Ectodermal cell (in vitro differentiated cells): ENCODE data around the gene L2HGDH.
"Not testable (repeated sequence)": the region's sequence is repeated elsewhere in the genome, so short reads cannot be mapped to it uniquely, and the experiment has no call there.

ENCODE experiments used
- H3K27ac ChIP-seq: 2 replicates; pipeline ENCODE4 v1.7.0; 2013; ENCODE audit warnings: mild to moderate bottlenecking, low read depth, low read length; ENCODE audit not compliant: insufficient read depth, poor library complexity, severe bottlenecking
- H3K27me3 ChIP-seq: 2 replicates; pipeline ENCODE4 v1.7.0; 2013; ENCODE audit warnings: mild to moderate bottlenecking, low read length; ENCODE audit not compliant: insufficient read depth, control insufficient read depth, poor library complexity, severe bottlenecking
- H3K36me3 ChIP-seq: one replicate; pipeline ENCODE4 v1.7.0; 2013; ENCODE audit warnings: low read length; ENCODE audit not compliant: control insufficient read depth, insufficient read depth
- H3K4me1 ChIP-seq: one replicate; pipeline ENCODE4 v1.7.0; 2013; ENCODE audit warnings: low read length; ENCODE audit not compliant: control insufficient read depth, insufficient read depth
- H3K4me3 ChIP-seq: 2 replicates; pipeline ENCODE4 v1.7.0; 2013; ENCODE audit warnings: low read depth, low read length, control low read depth; ENCODE audit not compliant: insufficient read depth
- H3K9me3 ChIP-seq: 2 replicates; pipeline ENCODE4 v1.7.0; 2013; ENCODE audit warnings: mild to moderate bottlenecking, low read length, moderate library complexity; ENCODE audit not compliant: control insufficient read depth
- WGBS, 2 experiments: methylation state at CpG; one replicate each; pipeline ENCODE4 v1.1.7; 2013; ENCODE audit warnings: missing lambda C conversion rate in 2 of 2; 5-methylcytosine and 5-hydroxymethylcytosine counted together

The L2HGDH gene

DNA sequence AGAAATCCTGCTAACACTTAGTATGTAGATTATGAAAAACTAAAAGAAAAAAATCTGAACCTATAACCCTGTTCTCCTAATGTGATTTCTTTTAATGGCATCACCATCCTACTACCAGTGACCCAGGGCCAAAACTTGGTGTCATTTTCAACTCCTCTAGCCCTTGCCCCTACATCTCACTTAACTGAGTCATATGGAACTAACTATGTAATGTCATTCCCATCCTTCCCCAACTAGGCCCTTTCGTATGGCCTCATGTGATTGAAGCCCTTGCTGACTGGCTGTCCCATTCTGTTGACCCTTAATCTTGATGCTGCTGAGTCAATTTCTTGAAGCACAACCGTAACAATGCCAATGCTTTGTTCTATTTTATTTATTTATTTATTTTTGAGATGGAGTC lies 7.7 kb upstream of the L2HGDH start:
- Histone ChIP-seq H3K27ac (no peak overlapping the region), H3K4me1 (no peaks in the 10 kb centered on the region), H3K4me3 (no peak overlapping the region), H3K9me3 (no peaks in the 10 kb centered on the region), H3K27me3 (no peaks in the 10 kb centered on the region), H3K36me3 (no peaks in the 10 kb centered on the region)
- 93 to 95% methylated on average over 2 of the region's 2 CpGs for WGBS, 2 experiments

- H3K27me3 ChIP-seq: no peaks in the 10 kb centered on the region
- WGBS, 2 experiments: 100% methylated on average over 1 of the region's 1 CpG
- H3K27ac ChIP-seq: no peak overlapping the region
- no peaks in the 10 kb centered on the region for H3K9me3 ChIP-seq
- H3K4me3 ChIP-seq: no peak overlapping the region
- peaks cover 2% of the 10 kb centered on the region for H3K36me3 ChIP-seq
- H3K4me1 ChIP-seq: no peaks in the 10 kb centered on the region
These were observed 7.3 kb upstream of the L2HGDH start for GRCh38 chr14:50319293-50319692.

DNA sequence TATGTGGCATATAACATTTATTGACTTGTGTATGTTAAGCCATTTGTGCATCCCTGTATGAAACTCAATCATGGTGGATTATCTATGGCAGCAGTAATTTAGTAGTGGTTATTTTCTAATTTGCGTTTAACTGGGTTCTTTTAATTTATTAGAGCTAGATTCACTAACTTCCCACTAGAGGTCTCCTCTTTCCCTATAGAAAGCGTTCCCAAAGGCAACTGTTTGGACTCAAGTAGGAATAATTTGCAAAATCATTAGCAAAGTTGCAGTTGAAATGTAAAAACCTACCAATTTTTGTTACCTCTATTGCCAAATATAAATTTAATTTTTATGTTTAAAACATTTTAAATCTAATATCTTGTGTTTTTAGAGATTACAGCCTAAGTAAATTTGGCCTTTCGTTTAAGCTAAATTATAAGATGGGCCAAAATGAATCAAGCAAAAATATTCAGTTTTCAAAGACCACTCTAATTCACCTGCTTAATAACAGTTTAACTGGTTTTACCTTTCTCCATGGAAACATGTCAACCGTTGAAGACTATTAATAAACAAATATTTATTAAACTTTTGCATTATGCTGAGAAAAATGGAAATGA lies 6.1 kb upstream of the L2HGDH start:
- H3K36me3 ChIP-seq: peaks cover 6% of the 10 kb centered on the region
- WGBS, 2 experiments: 60 to 86% methylated on average over 1 to 4 of the region's 4 CpGs
- no peaks in the 10 kb centered on the region for H3K4me1 ChIP-seq
- H3K9me3 ChIP-seq: no peaks in the 10 kb centered on the region
- H3K27ac ChIP-seq: no peak overlapping the region
- H3K27me3 ChIP-seq: no peaks in the 10 kb centered on the region
- no peak overlapping the region for H3K4me3 ChIP-seq

- not testable (repeated sequence) for H3K27me3 ChIP-seq, H3K9me3 ChIP-seq, H3K36me3 ChIP-seq, H3K4me1 ChIP-seq, H3K4me3 ChIP-seq, H3K27ac ChIP-seq
- 92 to 94% methylated on average over 3 of the region's 3 CpGs for WGBS, 2 experiments
These were observed 2.1 kb upstream of the L2HGDH start for GRCh38 chr14:50314098-50314497.

DNA sequence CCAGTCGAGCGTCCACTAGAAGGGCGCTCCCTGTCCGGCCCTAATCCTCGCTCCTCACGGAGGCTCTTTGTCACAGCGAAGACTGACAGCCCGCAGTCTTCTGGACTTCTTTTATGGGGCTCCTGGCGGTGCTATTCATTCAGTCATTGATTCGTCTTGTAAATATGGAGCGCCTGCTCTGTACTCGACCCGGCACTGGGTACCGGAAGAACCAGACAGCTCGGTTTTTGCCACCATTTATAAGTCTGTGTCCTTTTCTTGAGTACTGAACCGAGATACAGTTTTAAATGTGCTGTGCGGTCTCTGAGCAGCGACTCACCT lies 665 bp upstream of the L2HGDH start:
- no peaks in the 10 kb centered on the region for H3K9me3 ChIP-seq
- peaks cover 6% of the 10 kb centered on the region for H3K36me3 ChIP-seq
- H3K27me3 ChIP-seq: no peaks in the 10 kb centered on the region
- H3K4me3 ChIP-seq: peak overlapping the region; percentile 65
- no peaks in the 10 kb centered on the region for H3K4me1 ChIP-seq
- H3K27ac ChIP-seq: peak overlapping the region; percentile 62
- WGBS, 2 experiments: 9% methylated on average over 18 of the region's 18 CpGs

GRCh38 chr14:50311337-50311971 lies 575 bp downstream of the L2HGDH start:
- H3K4me1 ChIP-seq: no peaks in the 10 kb centered on the region
- H3K27ac ChIP-seq: no peak overlapping the region
- peak overlapping the region; percentile 65 for H3K4me3 ChIP-seq
- H3K27me3 ChIP-seq: no peaks in the 10 kb centered on the region
- H3K36me3 ChIP-seq: peaks cover 6% of the 10 kb centered on the region
- no peaks in the 10 kb centered on the region for H3K9me3 ChIP-seq
- WGBS, 2 experiments: 4% methylated on average over 18 of the region's 18 CpGs

DNA sequence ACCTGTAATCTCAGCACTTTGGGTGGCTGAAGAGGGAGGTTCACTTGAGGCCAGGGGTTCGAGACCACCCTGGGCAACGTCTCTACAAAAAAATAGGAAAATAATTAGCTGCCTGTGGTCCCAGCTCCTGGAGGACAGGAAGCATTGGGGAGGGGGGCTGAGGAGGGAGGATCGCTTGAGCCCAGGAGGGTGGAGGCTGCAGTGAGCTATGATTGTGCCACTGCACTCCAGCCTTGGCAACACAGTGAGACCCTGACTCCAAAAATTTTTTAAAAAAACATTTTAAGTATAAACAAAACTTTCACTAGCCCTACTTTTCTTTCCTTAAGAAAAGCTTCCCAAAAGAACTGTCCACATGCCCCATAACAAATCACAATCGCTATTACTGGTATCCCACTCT lies 1.6 kb downstream of the L2HGDH start:
- H3K4me3 ChIP-seq: no peak overlapping the region

GRCh38 chr14:50308363-50308915 lies 3.6 kb downstream of the L2HGDH start:
- no peaks in the 10 kb centered on the region for H3K36me3 ChIP-seq
- H3K4me3 ChIP-seq: no peak overlapping the region
- no peak overlapping the region for H3K27ac ChIP-seq
- WGBS, 2 experiments: 95 to 96% methylated on average over 3 to 4 of the region's 4 CpGs
- H3K4me1 ChIP-seq: no peaks in the 10 kb centered on the region
- no peaks in the 10 kb centered on the region for H3K9me3 ChIP-seq
- H3K27me3 ChIP-seq: no peaks in the 10 kb centered on the region

More for the DNA sequence above, 1.6 kb downstream of the L2HGDH start:
- no peaks in the 10 kb centered on the region for H3K27me3 ChIP-seq
- H3K36me3 ChIP-seq: peaks cover 6% of the 10 kb centered on the region
- WGBS, 2 experiments: 94 to 97% methylated on average over 4 of the region's 4 CpGs
- H3K27ac ChIP-seq: no peak overlapping the region
- no peaks in the 10 kb centered on the region for H3K4me1 ChIP-seq
- H3K9me3 ChIP-seq: no peaks in the 10 kb centered on the region

DNA sequence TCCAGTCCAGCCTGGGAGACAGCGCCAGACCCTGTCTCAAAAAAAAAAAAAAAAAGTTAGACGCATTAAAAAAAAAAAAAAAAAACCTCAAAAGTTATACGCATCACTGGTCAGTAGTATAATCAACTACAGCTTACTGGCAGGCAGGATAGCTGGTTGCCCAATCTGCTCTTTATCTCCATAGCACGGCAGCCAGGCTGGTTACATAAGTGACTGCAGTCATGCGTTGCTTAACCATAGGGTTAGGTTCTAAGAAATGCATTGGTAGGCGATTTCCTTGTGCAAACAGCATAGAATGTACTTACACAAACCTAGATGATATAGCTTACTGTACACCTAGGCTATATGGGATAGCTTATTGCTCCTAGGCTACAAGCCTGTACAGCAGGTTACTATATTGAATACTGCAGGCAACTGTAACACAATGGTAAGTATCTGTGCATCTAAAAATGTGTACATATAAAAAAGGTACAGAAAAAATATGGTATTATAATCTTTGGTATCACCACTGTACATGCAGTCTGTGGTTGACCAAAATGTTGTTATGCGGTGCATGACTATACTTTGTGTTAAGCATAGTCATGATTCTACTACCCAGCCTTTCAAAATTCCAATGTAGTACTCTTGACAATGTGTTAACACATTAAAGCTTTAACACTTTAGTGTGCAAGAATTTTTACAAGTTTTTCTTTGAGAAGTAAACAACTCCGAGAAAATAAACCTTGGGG lies 8.1 kb downstream of the L2HGDH start:
- Histone ChIP-seq H3K4me3 (no peak overlapping the region), H3K27me3 (no peaks in the 10 kb centered on the region), H3K9me3 (no peaks in the 10 kb centered on the region), H3K4me1 (no peaks in the 10 kb centered on the region), H3K27ac (no peak overlapping the region), H3K36me3 (no peaks in the 10 kb centered on the region)
- 90 to 96% methylated on average over 7 to 8 of the region's 8 CpGs for WGBS, 2 experiments

GRCh38 chr14:50301914-50302313 lies 10.1 kb downstream of the L2HGDH start:
- H3K27ac ChIP-seq: no peak overlapping the region
- H3K4me1 ChIP-seq: no peaks in the 10 kb centered on the region
- H3K4me3 ChIP-seq: no peak overlapping the region
- no peaks in the 10 kb centered on the region for H3K36me3 ChIP-seq
- H3K9me3 ChIP-seq: no peaks in the 10 kb centered on the region
- H3K27me3 ChIP-seq: no peaks in the 10 kb centered on the region
